GM23338 (cell line): ENCODE results near the gene VEPH1. TPM values are rescaled to one million over a fixed set of nuclear protein-coding genes. Genes with fewer than 3 reads are reported as not detected.

ENCODE experiments used
- ATAC-seq: fragments of 200-7000 bp; cut with Tn5 transposase; 3 replicates; pipeline ENCODE4 v1.9.1; 2020
- DNase-seq: peaks from one replicate; pipeline ENCODE4 v3.0.0-alpha.2; 2015; ENCODE audit warnings: low spot score
- H2AFZ ChIP-seq: fragments of 200-600 bp; sonication (generic); 2 replicates; pipeline ENCODE4 v1.8.0; 2016; ENCODE audit warnings: antibody characterized with exemption, mild to moderate bottlenecking, moderate library complexity
- H3F3A ChIP-seq: fragments of 200-600 bp; sonication (generic); replicated peaks from 2 replicates; pipeline ENCODE4 v1.8.0; 2017; ENCODE audit warnings: antibody characterized with exemption, mixed run types, low read depth
- H3K27ac ChIP-seq: fragments of 200-600 bp; sonication (generic); 2 replicates; pipeline ENCODE4 v1.6.1; 2016; ENCODE audit warnings: low read depth
- H3K27me3 ChIP-seq: fragments of 200-600 bp; sonication (generic); 2 replicates; pipeline ENCODE4 v1.8.0; 2016; ENCODE audit warnings: mild to moderate bottlenecking, mixed run types, moderate library complexity; ENCODE audit not compliant: insufficient read depth
- H3K36me3 ChIP-seq: fragments of 200-600 bp; sonication (generic); 2 replicates; pipeline ENCODE4 v1.8.0; 2016; ENCODE audit warnings: mild to moderate bottlenecking; ENCODE audit not compliant: insufficient read depth
- H3K4me1 ChIP-seq: fragments of 200-600 bp; sonication (generic); 2 replicates; pipeline ENCODE4 v1.8.0; 2016; ENCODE audit warnings: mild to moderate bottlenecking, moderate library complexity; ENCODE audit not compliant: insufficient read depth
- H3K4me2 ChIP-seq: fragments of 200-600 bp; sonication (generic); 2 replicates; pipeline ENCODE4 v1.7.1; 2017; ENCODE audit warnings: mixed run types
- H3K4me3 ChIP-seq: fragments of 200-600 bp; sonication (generic); 2 replicates; pipeline ENCODE4 v1.6.1; 2016; ENCODE audit warnings: mixed run types
- H3K79me2 ChIP-seq: fragments of 200-600 bp; sonication (generic); replicated peaks from 2 replicates; pipeline ENCODE4 v1.8.0; 2017; ENCODE audit warnings: mild to moderate bottlenecking; ENCODE audit not compliant: insufficient read depth
- H3K9me2 ChIP-seq: fragments of 200-600 bp; sonication (generic); 2 replicates; pipeline ENCODE4 v1.8.0; 2017; ENCODE audit not compliant: insufficient read depth
- H4K20me1 ChIP-seq: fragments of 200-600 bp; sonication (generic); replicated peaks from 2 replicates; pipeline ENCODE4 v1.8.0; 2017; ENCODE audit warnings: mild to moderate bottlenecking; ENCODE audit not compliant: insufficient read depth
- H3K27ac Mint-ChIP-seq: 2 replicates; pipeline ENCODE4 v1.8.0; 2020; ENCODE audit warnings: inconsistent platforms, mild to moderate bottlenecking, moderate library complexity, mixed read lengths
- H3K27me3 Mint-ChIP-seq: 3 replicates; pipeline ENCODE4 v1.8.0; 2022; ENCODE audit warnings: low read depth, mild to moderate bottlenecking, moderate library complexity, mixed read lengths, inconsistent platforms; ENCODE audit not compliant: insufficient read depth, poor library complexity
- H3K36me3 Mint-ChIP-seq: 3 replicates; pipeline ENCODE4 v1.8.0; 2021; ENCODE audit warnings: low read depth, mild to moderate bottlenecking, inconsistent platforms, moderate library complexity, mixed read lengths
- H3K4me1 Mint-ChIP-seq: 3 replicates; pipeline ENCODE4 v1.8.0; 2020; ENCODE audit warnings: mild to moderate bottlenecking, inconsistent platforms, mixed read lengths
- H3K4me3 Mint-ChIP-seq: 3 replicates; pipeline ENCODE4 v1.8.0; 2021; ENCODE audit warnings: moderate library complexity, mild to moderate bottlenecking, inconsistent platforms, mixed read lengths
- H3K9me3 Mint-ChIP-seq: 3 replicates; pipeline ENCODE4 v1.8.0; 2020; ENCODE audit warnings: moderate library complexity, mild to moderate bottlenecking, inconsistent platforms, mixed read lengths
- CREB1 ChIP-seq: fragments of 250-450 bp; sonication (Bioruptor Pico); IDR thresholded peaks from 2 replicates; pipeline ENCODE4 v1.5.0; 2020; ENCODE audit warnings: low read depth, mild to moderate bottlenecking, moderate library complexity
- EZH2phosphoT487 ChIP-seq: fragments of 200-600 bp; sonication (generic); IDR thresholded peaks from one replicate; pipeline ENCODE4 v1.8.1; 2018; ENCODE audit warnings: antibody characterized with exemption; ENCODE audit not compliant: unreplicated experiment
- JUNB ChIP-seq: IDR thresholded peaks from one replicate; pipeline ENCODE4 v1.6.1; 2016; ENCODE audit warnings: antibody characterized with exemption; ENCODE audit not compliant: unreplicated experiment
- NANOG ChIP-seq: IDR thresholded peaks from 2 replicates; pipeline ENCODE4 v1.6.1; 2016; ENCODE audit warnings: antibody characterized with exemption, borderline replicate concordance
- POLR2AphosphoS5 ChIP-seq: IDR thresholded peaks from 2 replicates; pipeline ENCODE4 v1.6.1; 2016; ENCODE audit warnings: antibody characterized with exemption, low read depth
- REST ChIP-seq: IDR thresholded peaks from one replicate; pipeline ENCODE4 v1.6.1; 2018; ENCODE audit warnings: antibody characterized with exemption; ENCODE audit not compliant: unreplicated experiment
- STAT1 ChIP-seq: IDR thresholded peaks from one replicate; pipeline ENCODE4 v1.6.1; 2016; ENCODE audit warnings: antibody characterized with exemption; ENCODE audit not compliant: unreplicated experiment
- ZNF331 ChIP-seq: fragments of 250-450 bp; sonication (Bioruptor Pico); IDR thresholded peaks from 2 replicates; pipeline ENCODE4 v1.5.0; 2020; ENCODE audit warnings: low read depth, mild to moderate bottlenecking, moderate library complexity
- ZNF462 ChIP-seq: fragments of 250-450 bp; sonication (Bioruptor Pico); IDR thresholded peaks from 2 replicates; pipeline ENCODE4 v1.5.0; 2020; ENCODE audit warnings: mild to moderate bottlenecking, moderate library complexity
- polyA plus RNA-seq: library from polyadenylated mRNA; unstranded; fragments of >200 nt; fragmentation: Nextera tagmentation; extraction: Ambion mirVana; gene quantifications from 2 replicates; pipeline ENCODE4 v1.2.1, GENCODE V29; 2016
- total RNA-seq: library from RNA; depleted of rRNA; stranded (reverse); fragments of >200 nt; shearing (Covaris generic); gene quantifications from 2 replicates; pipeline ENCODE4 v1.2.3, GENCODE V29; 2014
- TF ChIP-seq, protein P1 (sequence below): IDR thresholded peaks from 2 replicates; pipeline ENCODE4 v1.6.1; 2016; ENCODE audit warnings: antibody characterized with exemption

The VEPH1 gene
- total and polyA plus RNA-seq, 2 experiments from 2014 or later: 15.4 to 33.8 TPM

DNA sequence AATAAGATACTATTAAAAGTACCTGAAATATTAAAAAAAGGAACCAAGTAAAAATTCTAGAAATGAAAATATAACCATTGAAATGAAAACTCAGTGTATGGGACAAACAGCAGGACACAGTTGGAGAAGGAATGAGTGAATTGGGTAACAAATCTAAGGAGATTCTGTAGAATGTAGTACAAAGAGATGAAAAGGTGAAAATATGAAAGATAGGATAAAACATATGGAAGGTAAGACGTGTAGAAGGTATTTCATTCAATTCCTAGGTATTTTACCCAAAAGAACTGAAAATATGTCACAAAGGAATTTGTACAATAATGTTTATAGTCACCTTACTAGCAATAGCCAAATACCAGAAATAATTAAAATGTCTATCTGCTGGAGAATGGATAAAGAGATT, 260.4 kb downstream of the VEPH1 start:
- no peak overlapping the region for H3K27ac ChIP-seq
- Mint-ChIP-seq H3K4me3 (no peak overlapping the region), H3K27me3 (peaks cover 2% of the 10 kb centered on the region), H3K9me3 (no peaks in the 10 kb centered on the region), H3K27ac (no peak overlapping the region), H3K4me1 (no peaks in the 10 kb centered on the region), H3K36me3 (no peaks in the 10 kb centered on the region)
- H3K4me3 ChIP-seq: no peak overlapping the region
- no peaks in the 10 kb centered on the region for H3F3A ChIP-seq
- H3K9me2 ChIP-seq: no peaks in the 10 kb centered on the region
- H2AFZ ChIP-seq: no peak overlapping the region
- no peaks in the 10 kb centered on the region for H3K79me2 ChIP-seq
- TF ChIP-seq REST: no peak
- no peak for TF ChIP-seq POLR2AphosphoS5
- TF ChIP-seq STAT1: no peak
- TF ChIP-seq EZH2phosphoT487: no peak
- no peak for TF ChIP-seq ZNF331
- TF ChIP-seq, protein P1, sequence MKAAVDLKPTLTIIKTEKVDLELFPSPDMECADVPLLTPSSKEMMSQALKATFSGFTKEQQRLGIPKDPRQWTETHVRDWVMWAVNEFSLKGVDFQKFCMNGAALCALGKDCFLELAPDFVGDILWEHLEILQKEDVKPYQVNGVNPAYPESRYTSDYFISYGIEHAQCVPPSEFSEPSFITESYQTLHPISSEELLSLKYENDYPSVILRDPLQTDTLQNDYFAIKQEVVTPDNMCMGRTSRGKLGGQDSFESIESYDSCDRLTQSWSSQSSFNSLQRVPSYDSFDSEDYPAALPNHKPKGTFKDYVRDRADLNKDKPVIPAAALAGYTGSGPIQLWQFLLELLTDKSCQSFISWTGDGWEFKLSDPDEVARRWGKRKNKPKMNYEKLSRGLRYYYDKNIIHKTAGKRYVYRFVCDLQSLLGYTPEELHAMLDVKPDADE: no peak
- TF ChIP-seq JUNB: no peak
- TF ChIP-seq ZNF462 (CRISPR knock-in tag): no peak
- TF ChIP-seq CREB1: no peak
- no peak for TF ChIP-seq NANOG
- ATAC-seq: no peak
- H3K36me3 ChIP-seq: no peaks in the 10 kb centered on the region
- DNase-seq: no peak
- no peaks in the 10 kb centered on the region for H3K4me1 ChIP-seq
- no peaks in the 10 kb centered on the region for H3K27me3 ChIP-seq
- H4K20me1 ChIP-seq: no peaks in the 10 kb centered on the region
- no peak overlapping the region for H3K4me2 ChIP-seq
